Skeletal muscle tissue (tissue), 4 donors: ENCODE results near the gene NME3. TPM values are rescaled to one million over a fixed set of nuclear protein-coding genes. Genes with fewer than 3 reads are reported as not detected.
A peak's percentile ranks its signal among the peaks of the same experiment; 100 is the strongest.

Source experiments
- H3K27ac ChIP-seq: one replicate; pipeline ENCODE4 v1.7.0; 2013; ENCODE audit warnings: mild to moderate bottlenecking, low read depth, low read length, inconsistent platforms
- H3K27me3 ChIP-seq, 3 donors: one replicate each; pipeline ENCODE4 v1.7.0; 2013; ENCODE audit warnings: low read length in 3 of 3; ENCODE audit not compliant: control insufficient read depth in 3 of 3, insufficient read depth in 3 of 3
- H3K36me3 ChIP-seq, 3 donors: one replicate each; pipeline ENCODE4 v1.7.0; 2013; ENCODE audit warnings: low read length in 3 of 3; ENCODE audit not compliant: control insufficient read depth in 3 of 3, insufficient read depth in 3 of 3
- H3K4me1 ChIP-seq, 3 donors: one replicate each; pipeline ENCODE4 v1.7.0; 2013; ENCODE audit warnings: low read length in 3 of 3, mild to moderate bottlenecking in 3 of 3; ENCODE audit not compliant: control insufficient read depth in 3 of 3, insufficient read depth in 3 of 3
- H3K4me3 ChIP-seq, 3 donors: one replicate each; pipeline ENCODE4 v1.7.0; 2013; ENCODE audit warnings: low read length in 3 of 3
- H3K9ac ChIP-seq, 3 donors: one replicate each; pipeline ENCODE4 v1.7.0; 2013; ENCODE audit warnings: low read length in 3 of 3, mild to moderate bottlenecking in 3 of 3, moderate library complexity in 2 of 3, low read depth in 1 of 3
- H3K9me3 ChIP-seq, 3 donors: one replicate each; pipeline ENCODE4 v1.7.0; 2013; ENCODE audit warnings: low read length in 3 of 3; ENCODE audit not compliant: control insufficient read depth in 3 of 3
- total RNA-seq: library from RNA; depleted of rRNA; stranded (reverse); fragments of >200 nt; gene quantifications from one replicate; pipeline ENCODE4 v1.2.3, GENCODE V29; 2014
- donor health status: Osteomylitis.

NME3 gene
- total RNA-seq: 20.4 TPM

DNA sequence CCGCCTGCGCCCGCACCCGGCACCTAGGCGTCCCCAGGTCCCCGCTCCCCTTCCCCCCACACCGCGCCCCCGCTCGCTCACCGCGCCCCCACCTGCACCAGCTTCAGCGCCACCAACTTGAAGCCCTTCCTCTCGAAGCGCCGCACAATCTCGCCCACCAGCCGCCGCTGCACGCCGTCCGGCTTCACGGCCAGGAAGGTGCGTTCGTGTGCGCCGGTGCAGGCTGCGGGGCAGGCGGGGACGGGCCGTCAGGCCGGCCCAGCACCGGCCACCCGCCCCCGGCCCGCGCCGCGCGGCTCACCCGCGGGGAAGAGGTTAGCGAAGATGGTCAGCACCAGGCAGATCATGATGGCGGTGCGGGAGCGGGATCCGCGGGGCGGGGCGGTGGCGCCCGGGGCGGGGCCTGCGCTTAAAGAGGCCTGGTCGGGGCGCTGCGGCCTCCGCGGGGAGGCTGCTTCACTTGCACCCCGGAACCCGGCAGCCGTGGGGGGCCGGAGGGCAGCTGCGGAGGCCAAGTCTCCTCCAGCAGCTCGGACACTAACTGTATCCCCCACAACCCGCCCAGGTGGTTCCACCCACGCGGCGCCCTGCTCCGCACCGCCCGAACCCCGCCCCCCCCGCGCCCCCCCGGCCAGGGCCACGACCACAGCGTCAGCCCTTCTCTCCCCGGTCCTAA, at the start of gene NME3:
TSS of gene NME3 (minus strand) at position 356 of the 676 bp plus-strand sequence. CDS start at position 347, 9 bp downstream.
- Histone ChIP-seq H3K4me3 (peak within 1 kb of the TSS; percentile 67 to 90 (median 90)), H3K4me1 (peaks cover 29 to 49% (median 37%) of the 10 kb centered on the region in 3 donors), H3K27ac (peak within 1 kb of the TSS; percentile 30), H3K36me3 (peaks cover 25 to 35% (median 30%) of the 10 kb centered on the region in 3 donors), H3K9me3 (no peaks in the 10 kb centered on the region), H3K9ac (peak within 1 kb of the TSS; percentile 74 to 95 (median 83)), H3K27me3 (no peaks in the 10 kb centered on the region)

DNA sequence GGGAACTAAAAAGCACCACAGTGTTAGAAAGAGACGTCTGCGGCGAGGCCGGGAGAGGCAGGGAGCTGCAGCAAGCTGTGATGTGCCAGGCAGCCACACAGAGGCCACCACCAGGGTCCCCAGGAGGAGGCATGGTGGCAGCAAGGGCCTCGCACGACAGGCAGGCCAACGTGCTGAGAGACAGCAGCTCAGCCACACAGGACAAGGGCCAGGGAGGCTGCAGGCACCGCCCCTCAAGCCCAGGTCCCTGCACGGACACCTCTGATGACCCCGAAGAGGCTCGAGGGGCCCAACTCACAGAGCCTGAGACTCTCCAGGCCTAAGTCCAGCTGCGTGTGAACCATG, 49.6 kb upstream of the NME3 start:
- no peaks in the 10 kb centered on the region for H3K27me3 ChIP-seq
- H3K4me3 ChIP-seq: no peak overlapping the region
- H3K4me1 ChIP-seq: peaks cover 17 to 25% (median 20%) of the 10 kb centered on the region in 3 donors
- H3K36me3 ChIP-seq: peaks cover 45 to 57% (median 47%) of the 10 kb centered on the region in 3 donors
- no peak overlapping the region for H3K27ac ChIP-seq
- no peak overlapping the region for H3K9ac ChIP-seq
- no peaks in the 10 kb centered on the region for H3K9me3 ChIP-seq

DNA sequence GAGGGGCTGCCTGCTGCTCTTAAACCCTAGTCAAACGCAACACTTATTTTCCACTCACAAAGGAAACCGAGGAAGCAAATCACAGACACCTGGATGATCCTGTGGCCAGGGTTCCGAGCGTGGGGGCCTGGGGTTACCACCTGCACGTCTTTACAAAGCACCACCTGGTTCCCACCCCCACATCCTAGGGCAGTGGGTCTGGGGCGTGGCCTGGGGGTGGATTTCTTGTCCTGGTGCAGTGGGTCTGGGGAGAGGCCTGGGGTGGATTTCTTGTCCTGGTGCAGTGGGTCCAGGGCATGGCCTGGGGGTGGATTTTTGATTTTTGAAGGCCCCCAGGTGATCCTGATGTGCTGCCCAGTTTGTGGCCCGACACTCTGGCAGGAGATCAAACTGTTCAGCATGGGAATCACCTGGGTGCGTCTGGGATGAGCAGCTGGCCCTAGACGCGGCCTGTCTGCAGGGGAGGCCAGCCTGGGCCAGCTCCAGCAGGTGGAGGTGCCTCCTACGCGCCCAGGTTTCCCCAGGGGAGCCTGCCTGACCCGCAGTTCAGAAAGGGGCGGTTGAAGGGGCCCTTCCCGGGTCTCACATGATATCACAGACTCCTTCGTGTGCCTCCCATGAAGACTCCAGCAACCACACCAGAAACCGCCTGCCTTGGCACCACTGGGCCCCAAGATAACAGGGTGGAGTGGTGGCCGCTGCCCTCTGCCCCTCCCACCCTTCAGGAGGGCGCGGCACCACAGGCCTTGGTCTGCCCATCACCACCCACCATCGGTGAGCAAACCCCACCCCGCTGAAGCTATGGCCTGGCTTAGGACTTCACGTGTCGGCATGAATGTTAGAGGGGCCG, 49.0 kb upstream of the NME3 start:
- no peak overlapping the region for H3K27ac ChIP-seq
- no peaks in the 10 kb centered on the region for H3K9me3 ChIP-seq
- no peaks in the 10 kb centered on the region for H3K27me3 ChIP-seq
- H3K4me3 ChIP-seq: no peak overlapping the region
- H3K36me3 ChIP-seq: peaks cover 47 to 57% (median 48%) of the 10 kb centered on the region in 3 donors
- peaks cover 11 to 19% (median 14%) of the 10 kb centered on the region in 3 donors for H3K4me1 ChIP-seq
- no peak overlapping the region for H3K9ac ChIP-seq

DNA sequence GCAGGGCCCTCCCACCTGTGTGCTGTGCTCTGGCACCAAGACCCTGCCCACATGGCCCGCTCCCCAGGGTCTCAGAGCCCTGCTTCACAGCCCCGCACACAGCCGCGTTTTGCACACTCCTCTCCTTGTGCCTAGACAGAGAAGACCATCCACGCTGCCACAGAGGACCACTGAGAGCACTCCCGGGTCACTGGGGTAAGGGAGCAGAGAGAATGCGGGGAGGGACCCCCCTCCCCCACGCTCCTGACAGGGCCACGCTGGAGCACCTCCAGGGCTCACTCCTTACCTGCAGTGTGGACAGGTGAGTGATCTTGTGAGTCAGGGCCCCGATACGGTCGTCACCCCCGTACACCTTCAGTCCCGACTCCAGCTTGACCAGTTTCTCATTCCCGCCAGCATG, 48.3 kb upstream of the NME3 start:
- Histone ChIP-seq H3K4me3 (no peak overlapping the region), H3K36me3 (peaks cover 51 to 57% (median 54%) of the 10 kb centered on the region in 3 donors), H3K9me3 (no peaks in the 10 kb centered on the region), H3K27ac (no peak overlapping the region), H3K27me3 (no peaks in the 10 kb centered on the region), H3K9ac (no peak overlapping the region), H3K4me1 (peaks cover 8 to 13% (median 9%) of the 10 kb centered on the region in 3 donors)

DNA sequence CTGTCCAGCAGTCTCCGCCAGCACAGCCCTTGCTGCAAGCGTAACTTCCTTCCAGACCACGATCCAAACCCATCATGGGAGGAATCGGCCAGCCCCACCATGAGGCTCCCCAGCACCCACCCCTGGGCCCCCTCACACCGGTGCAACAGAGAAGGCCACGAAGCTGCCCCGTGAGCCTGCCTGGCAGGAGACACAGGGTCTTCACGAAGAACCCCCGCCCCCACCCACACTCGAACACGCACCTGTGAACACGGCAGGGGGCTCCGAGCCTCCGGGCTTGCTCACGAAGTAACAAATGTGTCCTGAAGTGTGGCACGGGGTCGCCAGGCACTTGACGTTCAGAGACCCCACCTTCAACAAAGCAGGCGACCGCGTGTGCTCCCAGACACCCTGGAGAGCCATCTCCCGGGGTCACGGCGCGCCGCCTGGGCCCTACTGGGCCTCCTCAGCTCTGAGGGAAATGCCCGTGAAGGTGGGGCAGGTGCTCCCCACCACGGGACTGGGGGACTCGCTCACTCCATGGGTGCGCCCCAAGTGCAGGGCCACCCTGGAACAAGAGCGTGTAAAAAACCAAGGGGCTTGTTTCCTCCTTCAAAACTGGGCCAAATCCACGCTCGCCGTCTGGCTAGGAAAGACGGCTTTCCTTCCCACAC, 47.7 kb upstream of the NME3 start:
- H3K36me3 ChIP-seq: peaks cover 51 to 57% (median 54%) of the 10 kb centered on the region in 3 donors
- H3K4me3 ChIP-seq: no peak overlapping the region
- H3K27me3 ChIP-seq: no peaks in the 10 kb centered on the region
- H3K9me3 ChIP-seq: no peaks in the 10 kb centered on the region
- no peak overlapping the region for H3K27ac ChIP-seq
- peaks cover 3 to 7% (median 4%) of the 10 kb centered on the region in 3 donors for H3K4me1 ChIP-seq
- H3K9ac ChIP-seq: no peak overlapping the region

DNA sequence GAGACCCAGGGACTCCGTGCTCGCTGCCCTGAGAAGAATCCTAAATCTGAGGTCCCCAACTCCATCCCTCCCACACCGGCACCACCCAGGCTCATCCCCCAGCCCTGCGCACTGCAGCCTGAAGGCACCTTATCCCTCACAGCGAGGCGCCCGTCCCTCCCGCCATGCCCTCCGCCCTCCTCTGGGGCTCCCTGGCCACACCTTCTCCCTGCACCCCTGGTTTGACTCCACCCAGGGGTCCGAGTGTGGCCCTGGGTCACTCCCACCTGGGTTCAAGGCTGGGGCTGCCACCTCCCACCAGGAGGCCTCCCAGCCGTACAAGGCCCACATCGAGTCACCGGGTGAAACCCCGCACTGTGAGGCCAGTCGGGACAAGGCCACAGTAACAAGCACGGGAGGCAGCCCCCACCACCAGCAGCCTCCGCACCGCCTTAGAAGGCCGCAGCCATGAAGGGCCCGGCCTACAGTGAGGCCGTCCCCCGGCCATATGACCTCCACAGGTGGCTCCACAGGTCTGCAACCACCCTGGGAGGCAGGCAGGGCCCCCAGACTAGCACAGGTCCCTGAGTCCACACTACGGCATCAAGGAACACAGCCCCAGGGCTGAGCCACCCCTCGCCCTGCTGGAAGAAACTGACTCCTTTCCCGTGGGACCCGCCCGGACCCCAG, 47.0 kb upstream of the NME3 start:
- Histone ChIP-seq H3K4me1 (peaks cover 0 to under 1% (median 0%) of the 10 kb centered on the region in 3 donors), H3K9ac (no peak overlapping the region), H3K27me3 (no peaks in the 10 kb centered on the region), H3K4me3 (no peak overlapping the region), H3K36me3 (peaks cover 51 to 60% (median 56%) of the 10 kb centered on the region in 3 donors), H3K27ac (no peak overlapping the region), H3K9me3 (no peaks in the 10 kb centered on the region)

DNA sequence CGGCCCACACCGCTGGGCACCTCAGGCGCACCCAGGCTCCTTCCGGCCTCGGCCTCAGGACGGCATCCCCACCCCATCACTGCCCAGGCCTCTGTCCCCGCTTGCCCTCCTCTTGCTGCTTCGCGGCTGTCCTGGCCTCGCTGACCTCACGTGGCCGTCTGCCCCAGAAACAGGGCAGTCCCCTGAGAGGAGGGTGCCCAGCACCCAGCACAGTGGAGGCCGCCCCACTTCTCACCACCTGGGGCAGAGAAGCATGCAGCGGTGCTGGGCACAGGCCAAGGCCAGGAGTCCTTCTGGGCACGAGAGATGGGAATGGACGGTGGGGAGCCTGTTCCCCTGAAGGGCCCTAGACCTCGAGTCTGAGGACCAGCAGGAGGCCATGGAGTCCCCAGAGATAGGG, 46.4 kb upstream of the NME3 start:
- H3K27ac ChIP-seq: no peak overlapping the region
- no peaks in the 10 kb centered on the region for H3K9me3 ChIP-seq
- H3K36me3 ChIP-seq: peaks cover 48 to 61% (median 56%) of the 10 kb centered on the region in 3 donors
- H3K4me3 ChIP-seq: no peak overlapping the region
- no peak overlapping the region for H3K9ac ChIP-seq
- no peaks in the 10 kb centered on the region for H3K27me3 ChIP-seq
- no peaks in the 10 kb centered on the region for H3K4me1 ChIP-seq

DNA sequence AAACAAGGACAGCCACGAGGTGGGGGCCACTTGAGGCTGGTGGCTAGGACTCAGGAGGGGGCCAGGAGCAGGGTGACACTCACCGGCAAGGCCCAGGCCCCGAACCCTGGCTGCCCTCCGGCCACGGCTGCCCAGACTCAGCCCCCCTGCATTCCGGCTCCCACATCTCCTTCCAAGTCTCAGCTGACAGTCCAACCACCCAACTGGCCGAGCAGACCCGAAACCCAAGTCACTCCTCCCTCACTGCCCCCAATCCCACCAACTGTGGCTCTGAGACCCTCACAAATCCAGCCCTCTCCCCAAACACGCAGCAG, 45.9 kb upstream of the NME3 start:
- peaks cover 44 to 56% (median 51%) of the 10 kb centered on the region in 3 donors for H3K36me3 ChIP-seq

DNA sequence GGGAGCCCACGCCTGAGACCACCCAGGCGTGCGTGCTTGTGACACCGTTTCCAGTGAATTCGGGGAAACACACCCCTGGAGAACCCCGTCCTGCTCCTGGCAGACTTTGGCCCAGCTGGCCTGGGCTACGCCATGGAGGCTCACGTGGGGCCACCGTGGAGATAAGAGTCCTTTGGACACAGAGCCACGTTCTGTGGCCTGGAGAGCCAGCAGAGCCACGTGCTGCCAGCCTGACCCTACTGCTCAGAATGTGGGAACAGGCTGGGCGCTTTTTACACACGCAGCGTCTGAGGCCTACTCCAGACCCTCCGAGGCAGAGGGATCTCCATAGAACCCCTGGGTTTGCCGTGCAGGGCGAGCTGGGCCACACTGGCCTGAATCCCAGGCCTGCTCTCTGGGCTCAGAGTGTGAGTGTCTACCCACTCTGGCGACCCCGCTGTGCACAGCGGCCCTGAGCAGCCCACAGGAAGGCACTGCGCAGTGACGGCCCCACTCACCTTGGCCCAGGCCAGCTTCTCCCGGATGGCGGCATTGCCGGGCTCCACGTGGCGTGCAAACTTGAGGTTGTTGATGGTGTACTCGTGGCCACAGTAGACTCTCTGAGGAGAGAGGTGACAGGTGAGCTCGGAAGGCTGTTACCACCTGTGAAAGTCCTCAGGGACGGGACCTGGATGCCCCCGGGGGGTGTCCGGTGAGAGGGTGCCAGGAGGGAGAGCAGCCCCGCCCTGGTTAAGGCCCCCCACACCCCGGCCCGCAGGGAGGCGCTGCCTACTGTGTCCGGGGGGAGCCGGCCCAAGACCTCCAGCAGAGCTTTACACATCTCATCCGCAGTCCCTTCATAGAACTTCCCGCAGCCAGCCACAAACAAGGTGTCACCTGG, 45.3 kb upstream of the NME3 start:
- H3K4me1 ChIP-seq: no peaks in the 10 kb centered on the region
- H3K9me3 ChIP-seq: no peaks in the 10 kb centered on the region
- no peaks in the 10 kb centered on the region for H3K27me3 ChIP-seq
- no peak overlapping the region for H3K9ac ChIP-seq
- peaks cover 38 to 50% (median 47%) of the 10 kb centered on the region in 3 donors for H3K36me3 ChIP-seq
- no peak overlapping the region for H3K27ac ChIP-seq
- no peak overlapping the region for H3K4me3 ChIP-seq

More for the DNA sequence above, 45.9 kb upstream of the NME3 start:
- Histone ChIP-seq H3K27me3 (no peaks in the 10 kb centered on the region), H3K9ac (no peak overlapping the region), H3K9me3 (no peaks in the 10 kb centered on the region), H3K4me3 (no peak overlapping the region), H3K27ac (no peak overlapping the region), H3K4me1 (no peaks in the 10 kb centered on the region)
